ENCODE measurements around the gene TRA2A. TPM values are rescaled to one million over a fixed set of nuclear protein-coding genes. Genes with fewer than 3 reads are reported as not detected.

The TRA2A gene
- total RNA-seq, 1 experiment from 2014 or later: 169 TPM

DNA sequence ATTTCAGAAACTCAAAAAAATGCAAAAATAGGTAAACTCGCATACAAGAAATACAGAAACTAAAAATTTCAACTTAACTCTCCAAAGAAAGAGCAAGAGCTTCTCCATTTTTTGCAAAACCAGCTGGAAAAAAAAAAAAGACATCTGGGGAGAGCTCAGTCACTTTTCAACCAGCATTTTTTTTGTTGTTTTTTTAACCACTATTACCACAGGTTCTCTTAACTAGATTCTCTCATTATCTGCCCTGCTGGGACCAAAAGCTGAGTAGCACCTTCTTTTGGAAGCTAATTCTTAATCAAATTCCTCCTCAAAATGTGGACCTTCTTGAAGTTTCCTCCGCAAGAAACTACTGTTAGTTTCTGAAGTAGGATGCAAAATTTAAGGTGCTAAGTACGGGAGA is 75.7 kb downstream of the TRA2A start:
- no peak overlapping the region for H4K8ac ChIP-seq (replicated peaks; ENCODE audit: insufficient read length, low read depth, low read length)
- no peaks in the 10 kb centered on the region for H4K20me1 ChIP-seq (ENCODE audit: control insufficient read depth, insufficient read depth, insufficient read length)
- no peak overlapping the region for H3K18ac ChIP-seq (ENCODE audit: insufficient read length, low read depth, low read length)
- no CpG with 5 or more reads among the region's 3 CpGs for WGBS (ENCODE audit: extremely low coverage, insufficient read length, low lambda C conversion rate)
- H3K14ac ChIP-seq (ENCODE audit: insufficient read depth, low read length): no peak overlapping the region
- H4K91ac ChIP-seq (ENCODE audit: insufficient read length, low read depth, low read length): no peak overlapping the region
- no peaks in the 10 kb centered on the region for H3K9me3 Mint-ChIP-seq
- no peak overlapping the region for H2BK20ac ChIP-seq (ENCODE audit: low read depth, low read length, poor library complexity, severe bottlenecking)
- no peak overlapping the region for H2BK5ac ChIP-seq (ENCODE audit: insufficient read length, low read length)
- H3K4me1 ChIP-seq (ENCODE audit: insufficient read depth, low read length): peaks cover 3% of the 10 kb centered on the region; the same call in 1 of the 2 replicates
- no peak for DNase-seq
- no peak overlapping the region for H3K56ac ChIP-seq (ENCODE audit: insufficient read length, low read depth, low read length)
- peaks cover 55 to 65% of the 10 kb centered on the region in 2 experiments for H3K4me1 Mint-ChIP-seq
- no peak overlapping the region for H2BK12ac ChIP-seq (ENCODE audit: insufficient read length, low read depth, low read length)
- H3K27me3 Mint-ChIP-seq (ENCODE audit: low read depth): no peaks in the 10 kb centered on the region
- H2BK120ac ChIP-seq (ENCODE audit: low read depth, low read length, poor library complexity, severe bottlenecking): no peak overlapping the region
- no peak overlapping the region for H3K9ac ChIP-seq (ENCODE audit: extremely low read depth, insufficient read length, low read length)
- H4K5ac ChIP-seq (ENCODE audit: insufficient read length, low read depth, low read length): no peak overlapping the region
- no peaks in the 10 kb centered on the region for H3K9me3 ChIP-seq (ENCODE audit: control insufficient read depth, low read depth, low read length)
- no peaks in the 10 kb centered on the region for H3K23me2 ChIP-seq (ENCODE audit: insufficient read length, low read depth, low read length, poor library complexity, severe bottlenecking)
- H3T11ph ChIP-seq (ENCODE audit: low read length): no peak overlapping the region
- H3K23ac ChIP-seq (ENCODE audit: insufficient read length, low read depth, low read length): no peak overlapping the region
- H3K79me1 ChIP-seq (ENCODE audit: insufficient read depth, low read depth, low read length, poor library complexity, severe bottlenecking): no peaks in the 10 kb centered on the region
- TF ChIP-seq, protein P1, sequence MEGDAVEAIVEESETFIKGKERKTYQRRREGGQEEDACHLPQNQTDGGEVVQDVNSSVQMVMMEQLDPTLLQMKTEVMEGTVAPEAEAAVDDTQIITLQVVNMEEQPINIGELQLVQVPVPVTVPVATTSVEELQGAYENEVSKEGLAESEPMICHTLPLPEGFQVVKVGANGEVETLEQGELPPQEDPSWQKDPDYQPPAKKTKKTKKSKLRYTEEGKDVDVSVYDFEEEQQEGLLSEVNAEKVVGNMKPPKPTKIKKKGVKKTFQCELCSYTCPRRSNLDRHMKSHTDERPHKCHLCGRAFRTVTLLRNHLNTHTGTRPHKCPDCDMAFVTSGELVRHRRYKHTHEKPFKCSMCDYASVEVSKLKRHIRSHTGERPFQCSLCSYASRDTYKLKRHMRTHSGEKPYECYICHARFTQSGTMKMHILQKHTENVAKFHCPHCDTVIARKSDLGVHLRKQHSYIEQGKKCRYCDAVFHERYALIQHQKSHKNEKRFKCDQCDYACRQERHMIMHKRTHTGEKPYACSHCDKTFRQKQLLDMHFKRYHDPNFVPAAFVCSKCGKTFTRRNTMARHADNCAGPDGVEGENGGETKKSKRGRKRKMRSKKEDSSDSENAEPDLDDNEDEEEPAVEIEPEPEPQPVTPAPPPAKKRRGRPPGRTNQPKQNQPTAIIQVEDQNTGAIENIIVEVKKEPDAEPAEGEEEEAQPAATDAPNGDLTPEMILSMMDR (conservative IDR thresholded peaks at IDR 0.05): no peak
- H3K36me3 Mint-ChIP-seq (ENCODE audit: insufficient read depth in 1 of 3, low read depth in 3 of 3): peaks cover 25 to 65% (median 46%) of the 10 kb centered on the region in 3 experiments
- no peak overlapping the region for H3K27ac ChIP-seq (ENCODE audit: insufficient read length, low read depth, low read length)
- peaks cover 71% of the 10 kb centered on the region for H3K79me2 ChIP-seq (ENCODE audit: insufficient read depth, low read length)
- H3K4me2 ChIP-seq (ENCODE audit: insufficient read depth, insufficient read length, low read length): no peak overlapping the region
- no peak overlapping the region for H2BK15ac ChIP-seq (ENCODE audit: low read depth, low read length)
- H2AK5ac ChIP-seq (ENCODE audit: insufficient read length, low read length): no peak overlapping the region
- H3K4me3 Mint-ChIP-seq: no peak overlapping the region
- H3K4ac ChIP-seq (ENCODE audit: low read depth, low read length): no peak overlapping the region
- H3K27me3 ChIP-seq (ENCODE audit: insufficient read depth, low read length): no peaks in the 10 kb centered on the region
- H2AFZ ChIP-seq (ENCODE audit: low read length): no peak overlapping the region
- H3K27ac Mint-ChIP-seq: peak overlapping the region in 2 of 3 experiments; percentile 74 to 82; a peak in 4 of 7 replicates
